HepG2 (cell line): Measurements from ENCODE around the gene NOTUM. TPM values are rescaled to one million over a fixed set of nuclear protein-coding genes. Genes with fewer than 3 reads are reported as not detected.

Experiments used
- AGO1 ChIP-seq: fragments of 200-400 bp; formaldehyde crosslinking; IDR thresholded peaks from 2 replicates; pipeline ENCODE4 v1.6.1; 2017; ENCODE audit warnings: mild to moderate bottlenecking, low read depth, low read length, moderate library complexity; ENCODE audit not compliant: poor library complexity, severe bottlenecking
- BCL6 ChIP-seq: IDR thresholded peaks from 2 replicates; pipeline ENCODE4 v1.6.1; 2016; ENCODE audit warnings: missing genetic modification reagents, missing compliant biosample characterization
- ERF ChIP-seq: IDR thresholded peaks from 2 replicates; pipeline ENCODE4 v1.6.1; 2018; ENCODE audit warnings: missing biosample characterization, missing genetic modification reagents
- FOXA1 ChIP-seq, 2 experiments: fragments of 450-650 bp in 1 of 2; sonication (generic) in 1 of 2; formaldehyde crosslinking in 1 of 2; IDR thresholded peaks; 2 replicates each; pipeline versions ENCODE4 v1.4.0 to v1.6.1; 2016 to 2020; ENCODE audit warnings: missing genetic modification reagents in 1 of 2
- HNRNPK ChIP-seq: fragments of 200-400 bp; formaldehyde crosslinking; IDR thresholded peaks from 2 replicates; pipeline ENCODE4 v1.6.1; 2018; ENCODE audit warnings: low read length, low read depth, moderate library complexity, mild to moderate bottlenecking; ENCODE audit not compliant: poor library complexity, severe bottlenecking
- MTF1 ChIP-seq: sonication (generic); formaldehyde crosslinking; IDR thresholded peaks from 2 replicates; pipeline ENCODE4 v1.5.0; 2020; ENCODE audit warnings: missing genetic modification reagents
- NR1H2 ChIP-seq: sonication (generic); formaldehyde crosslinking; IDR thresholded peaks from 2 replicates; pipeline ENCODE4 v1.8.1; 2022; ENCODE audit warnings: low read depth, missing genetic modification reagents, borderline replicate concordance
- NR3C1 ChIP-seq: sonication (generic); formaldehyde crosslinking; IDR thresholded peaks from 2 replicates; pipeline ENCODE4 v1.4.0; 2020; ENCODE audit warnings: missing genetic modification reagents
- SIN3B ChIP-seq: fragments of 150-350 bp; IDR thresholded peaks from 2 replicates; pipeline ENCODE4 v1.6.1; 2014; ENCODE audit warnings: low read length
- SMAD3 ChIP-seq: sonication (generic); formaldehyde crosslinking; IDR thresholded peaks from 2 replicates; pipeline ENCODE4 v1.4.0; 2020; ENCODE audit warnings: missing genetic modification reagents
- SNAI1 ChIP-seq: sonication (generic); formaldehyde crosslinking; IDR thresholded peaks from 2 replicates; pipeline ENCODE4 v1.5.0; 2020; ENCODE audit warnings: mild to moderate bottlenecking, missing genetic modification reagents, borderline replicate concordance
- SNAPC2 ChIP-seq: sonication (generic); formaldehyde crosslinking; IDR thresholded peaks from 2 replicates; pipeline ENCODE4 v1.8.1; 2022; ENCODE audit warnings: mild to moderate bottlenecking, missing genetic modification reagents
- TARDBP ChIP-seq: sonication (generic); formaldehyde crosslinking; IDR thresholded peaks from 2 replicates; pipeline ENCODE4 v1.8.0; 2022; ENCODE audit warnings: mild to moderate bottlenecking, missing genetic modification reagents
- TEAD3 ChIP-seq: optimal IDR thresholded peaks from 2 replicates; pipeline ENCODE3; 2016; ENCODE audit warnings: borderline replicate concordance
- ZNF274 ChIP-seq: sonication (generic); formaldehyde crosslinking; IDR thresholded peaks from 2 replicates; pipeline ENCODE4 v1.5.1; 2020; ENCODE audit warnings: mild to moderate bottlenecking, missing genetic modification reagents
- ZNF557 ChIP-seq: sonication (generic); formaldehyde crosslinking; IDR thresholded peaks from 2 replicates; pipeline ENCODE4 v1.4.0; 2020; ENCODE audit warnings: missing genetic modification reagents
- ZNF670 ChIP-seq: sonication (generic); formaldehyde crosslinking; IDR thresholded peaks from 2 replicates; pipeline ENCODE4 v1.8.0; 2022; ENCODE audit warnings: mild to moderate bottlenecking, missing genetic modification reagents, borderline replicate concordance
- ZNF891 ChIP-seq: sonication (generic); formaldehyde crosslinking; IDR thresholded peaks from 2 replicates; pipeline ENCODE4 v1.5.0; 2020; ENCODE audit warnings: mild to moderate bottlenecking, missing genetic modification reagents
- polyA plus RNA-seq, 8 experiments: library from polyadenylated mRNA; depleted of rRNA in 3 of 8; stranded (reverse) in 7 of 8; unstranded in 1 of 8; fragments of >200 nt; fragmentation: Illumina TruSeq in 4 of 8; extraction: Trizol in 4 of 8; gene quantifications; 2 replicates each; pipeline versions ENCODE4 v1.2.1 to v1.2.3, GENCODE V29; 2011 to 2016; ENCODE audit warnings: low read depth in 4 of 8, missing spikeins in 1 of 8, mixed read lengths in 1 of 8; ENCODE audit not compliant: insufficient read depth in 1 of 8
- total RNA-seq, 5 experiments: library from RNA; depleted of rRNA; stranded (reverse); fragments of >200 nt; fragmentation: Illumina TruSeq; extraction: Trizol; gene quantifications; 2 replicates each; pipeline ENCODE4 v1.2.3, GENCODE V29; 2016; ENCODE audit warnings: low read depth in 1 of 5
- TF ChIP-seq, protein P1 (sequence below): sonication (generic); formaldehyde crosslinking; IDR thresholded peaks from 2 replicates; pipeline ENCODE4 v1.4.0; 2020; ENCODE audit warnings: missing genetic modification reagents
- TF ChIP-seq, protein P2 (sequence below): sonication (generic); IDR thresholded peaks from 2 replicates; pipeline ENCODE4 v1.6.1; 2016; ENCODE audit warnings: low read depth, borderline replicate concordance
- TF ChIP-seq, protein P3 (sequence below): sonication (generic); formaldehyde crosslinking; IDR thresholded peaks from 2 replicates; pipeline ENCODE4 v1.5.1; 2020; ENCODE audit warnings: missing genetic modification reagents, mild to moderate bottlenecking, borderline replicate concordance

NOTUM gene
- total and polyA plus RNA-seq, 2 of the 13 experiments (the other 11 are each of a cell fraction or from before 2014, with no cell fraction given), result 150 to 160 TPM

DNA sequence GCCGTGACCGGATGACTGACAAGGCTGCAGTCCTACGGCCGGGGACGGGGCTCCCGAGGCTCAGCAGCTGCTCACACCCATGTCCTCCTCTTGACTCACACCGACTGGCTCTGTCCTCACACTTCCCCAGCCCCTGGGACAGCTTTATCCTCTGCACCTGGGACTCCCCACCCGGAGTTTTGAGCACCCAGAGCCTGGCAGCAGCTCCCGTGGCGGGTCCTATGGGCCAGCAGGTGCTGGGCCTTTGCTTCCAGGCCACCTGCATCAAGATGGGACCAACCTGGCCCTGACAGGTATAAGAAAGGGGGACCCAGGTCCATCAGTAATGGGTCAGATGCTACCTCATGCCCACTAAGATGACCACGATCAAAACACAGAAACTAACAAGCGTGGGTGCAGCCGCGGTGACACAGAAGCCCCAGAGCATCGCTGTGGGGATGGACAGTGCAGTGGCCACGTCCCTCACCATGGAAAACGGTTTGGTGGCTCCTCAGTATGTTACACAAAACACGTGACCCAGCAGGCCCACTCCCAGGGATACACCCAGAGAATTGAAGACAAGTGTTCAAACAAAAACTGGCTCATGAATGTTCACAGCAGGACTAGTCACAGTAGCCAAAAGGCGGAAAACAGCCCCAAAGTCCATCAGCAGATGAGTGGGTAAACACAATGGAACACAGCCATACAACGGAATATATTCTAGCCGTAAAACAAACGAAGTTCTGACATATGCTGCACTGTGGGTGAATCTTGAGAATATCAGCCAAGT, 3.3 kb upstream of the NOTUM start (continued):
- TF ChIP-seq, protein P1, sequence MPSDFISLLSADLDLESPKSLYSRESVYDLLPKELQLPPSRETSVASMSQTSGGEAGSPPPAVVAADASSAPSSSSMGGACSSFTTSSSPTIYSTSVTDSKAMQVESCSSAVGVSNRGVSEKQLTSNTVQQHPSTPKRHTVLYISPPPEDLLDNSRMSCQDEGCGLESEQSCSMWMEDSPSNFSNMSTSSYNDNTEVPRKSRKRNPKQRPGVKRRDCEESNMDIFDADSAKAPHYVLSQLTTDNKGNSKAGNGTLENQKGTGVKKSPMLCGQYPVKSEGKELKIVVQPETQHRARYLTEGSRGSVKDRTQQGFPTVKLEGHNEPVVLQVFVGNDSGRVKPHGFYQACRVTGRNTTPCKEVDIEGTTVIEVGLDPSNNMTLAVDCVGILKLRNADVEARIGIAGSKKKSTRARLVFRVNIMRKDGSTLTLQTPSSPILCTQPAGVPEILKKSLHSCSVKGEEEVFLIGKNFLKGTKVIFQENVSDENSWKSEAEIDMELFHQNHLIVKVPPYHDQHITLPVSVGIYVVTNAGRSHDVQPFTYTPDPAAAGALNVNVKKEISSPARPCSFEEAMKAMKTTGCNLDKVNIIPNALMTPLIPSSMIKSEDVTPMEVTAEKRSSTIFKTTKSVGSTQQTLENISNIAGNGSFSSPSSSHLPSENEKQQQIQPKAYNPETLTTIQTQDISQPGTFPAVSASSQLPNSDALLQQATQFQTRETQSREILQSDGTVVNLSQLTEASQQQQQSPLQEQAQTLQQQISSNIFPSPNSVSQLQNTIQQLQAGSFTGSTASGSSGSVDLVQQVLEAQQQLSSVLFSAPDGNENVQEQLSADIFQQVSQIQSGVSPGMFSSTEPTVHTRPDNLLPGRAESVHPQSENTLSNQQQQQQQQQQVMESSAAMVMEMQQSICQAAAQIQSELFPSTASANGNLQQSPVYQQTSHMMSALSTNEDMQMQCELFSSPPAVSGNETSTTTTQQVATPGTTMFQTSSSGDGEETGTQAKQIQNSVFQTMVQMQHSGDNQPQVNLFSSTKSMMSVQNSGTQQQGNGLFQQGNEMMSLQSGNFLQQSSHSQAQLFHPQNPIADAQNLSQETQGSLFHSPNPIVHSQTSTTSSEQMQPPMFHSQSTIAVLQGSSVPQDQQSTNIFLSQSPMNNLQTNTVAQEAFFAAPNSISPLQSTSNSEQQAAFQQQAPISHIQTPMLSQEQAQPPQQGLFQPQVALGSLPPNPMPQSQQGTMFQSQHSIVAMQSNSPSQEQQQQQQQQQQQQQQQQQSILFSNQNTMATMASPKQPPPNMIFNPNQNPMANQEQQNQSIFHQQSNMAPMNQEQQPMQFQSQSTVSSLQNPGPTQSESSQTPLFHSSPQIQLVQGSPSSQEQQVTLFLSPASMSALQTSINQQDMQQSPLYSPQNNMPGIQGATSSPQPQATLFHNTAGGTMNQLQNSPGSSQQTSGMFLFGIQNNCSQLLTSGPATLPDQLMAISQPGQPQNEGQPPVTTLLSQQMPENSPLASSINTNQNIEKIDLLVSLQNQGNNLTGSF (CRISPR knock-in tag), result no peak
- TF ChIP-seq BCL6 (CRISPR knock-in tag) (0 out of 2 replicates have a peak, but pooled peaks have one; percentile 26), TEAD3 (CRISPR knock-in tag) (peak; percentile 14), SNAI1 (CRISPR knock-in tag) (no peak), SMAD3 (CRISPR knock-in tag) (0 out of 2 replicates have a peak, but pooled peaks have one; percentile 41), ZNF557 (CRISPR knock-in tag) (no peak), ZNF670 (CRISPR knock-in tag) (no peak), NR3C1 (CRISPR knock-in tag) (no peak), SNAPC2 (CRISPR knock-in tag) (0 out of 2 replicates have a peak, but pooled peaks have one; percentile 34), ZNF274 (CRISPR knock-in tag) (no peak), SIN3B (no peak), NR1H2 (CRISPR knock-in tag) (no peak), TARDBP (CRISPR knock-in tag) (peak; percentile 68; the same call in 1 of the 2 replicates), AGO1 (peak; percentile 66), FOXA1 (IDR thresholded peaks at IDR 0.05) (no peak), FOXA1 (CRISPR knock-in tag; IDR thresholded peaks at IDR 0.05) (peak; percentile 65), ZNF891 (CRISPR knock-in tag) (peak; percentile 45; the same call in 1 of the 2 replicates), ERF (peak; percentile 47; the same call in 1 of the 2 replicates), HNRNPK (peak; percentile 60), MTF1 (CRISPR knock-in tag) (no peak)
- TF ChIP-seq, protein P2, sequence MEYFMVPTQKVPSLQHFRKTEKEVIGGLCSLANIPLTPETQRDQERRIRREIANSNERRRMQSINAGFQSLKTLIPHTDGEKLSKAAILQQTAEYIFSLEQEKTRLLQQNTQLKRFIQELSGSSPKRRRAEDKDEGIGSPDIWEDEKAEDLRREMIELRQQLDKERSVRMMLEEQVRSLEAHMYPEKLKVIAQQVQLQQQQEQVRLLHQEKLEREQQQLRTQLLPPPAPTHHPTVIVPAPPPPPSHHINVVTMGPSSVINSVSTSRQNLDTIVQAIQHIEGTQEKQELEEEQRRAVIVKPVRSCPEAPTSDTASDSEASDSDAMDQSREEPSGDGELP, result peak; percentile 72; the same call in 1 of the 2 replicates
- TF ChIP-seq, protein P3, sequence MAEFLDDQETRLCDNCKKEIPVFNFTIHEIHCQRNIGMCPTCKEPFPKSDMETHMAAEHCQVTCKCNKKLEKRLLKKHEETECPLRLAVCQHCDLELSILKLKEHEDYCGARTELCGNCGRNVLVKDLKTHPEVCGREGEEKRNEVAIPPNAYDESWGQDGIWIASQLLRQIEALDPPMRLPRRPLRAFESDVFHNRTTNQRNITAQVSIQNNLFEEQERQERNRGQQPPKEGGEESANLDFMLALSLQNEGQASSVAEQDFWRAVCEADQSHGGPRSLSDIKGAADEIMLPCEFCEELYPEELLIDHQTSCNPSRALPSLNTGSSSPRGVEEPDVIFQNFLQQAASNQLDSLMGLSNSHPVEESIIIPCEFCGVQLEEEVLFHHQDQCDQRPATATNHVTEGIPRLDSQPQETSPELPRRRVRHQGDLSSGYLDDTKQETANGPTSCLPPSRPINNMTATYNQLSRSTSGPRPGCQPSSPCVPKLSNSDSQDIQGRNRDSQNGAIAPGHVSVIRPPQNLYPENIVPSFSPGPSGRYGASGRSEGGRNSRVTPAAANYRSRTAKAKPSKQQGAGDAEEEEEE, result no peak
